ENCODE data around the gene CNPPD1. TPM values are rescaled to one million over a fixed set of nuclear protein-coding genes. Genes with fewer than 3 reads are reported as not detected.

The CNPPD1 gene
- total RNA-seq, 1 experiment from 2014 or later = 32.8 TPM

DNA sequence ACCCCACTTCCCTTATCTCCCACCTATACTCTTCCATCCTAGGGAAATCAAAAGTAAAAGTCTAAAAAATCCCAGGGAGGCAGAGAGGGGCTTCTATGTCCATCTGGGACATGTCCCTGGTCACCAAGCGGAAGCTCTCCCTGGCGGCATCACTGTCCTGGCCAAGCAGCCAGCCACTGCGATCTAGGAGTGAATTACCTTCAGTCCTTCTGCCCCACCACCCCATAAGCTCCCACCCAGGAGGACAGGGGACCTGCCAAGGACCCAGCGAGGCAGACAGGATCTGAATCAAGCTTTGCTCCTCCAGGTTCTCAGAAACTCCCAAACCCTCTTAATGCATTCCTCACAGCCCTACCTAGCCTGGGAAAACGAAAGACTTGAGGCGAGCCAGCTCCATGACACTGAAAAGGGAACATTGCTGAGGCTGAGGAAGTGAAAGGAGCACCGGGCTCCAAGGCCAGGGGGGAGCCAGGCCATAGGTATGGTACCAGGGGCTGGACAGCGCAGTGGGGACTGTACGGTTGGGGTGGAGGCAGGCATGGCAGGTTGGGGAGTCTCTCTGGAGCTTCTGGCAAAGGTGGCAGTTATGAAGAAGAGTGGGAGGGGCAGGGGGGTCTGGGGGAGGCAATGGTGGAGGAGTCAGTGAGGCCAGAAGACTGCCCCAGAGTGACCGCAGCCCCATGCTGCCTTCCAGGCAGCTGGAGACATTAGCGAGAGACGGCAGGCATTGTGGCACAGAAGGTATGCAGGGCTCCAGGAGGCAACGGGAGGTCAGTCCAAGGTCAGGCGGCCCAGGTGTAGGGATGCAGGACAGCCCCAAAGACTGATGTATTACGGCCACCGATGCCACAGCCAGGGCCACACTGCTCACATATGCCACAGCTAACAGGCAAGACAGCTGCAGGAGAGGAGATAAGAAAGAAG lies 4.2 kb downstream of the CNPPD1 start (continued):
- TF ChIP-seq, protein P1, sequence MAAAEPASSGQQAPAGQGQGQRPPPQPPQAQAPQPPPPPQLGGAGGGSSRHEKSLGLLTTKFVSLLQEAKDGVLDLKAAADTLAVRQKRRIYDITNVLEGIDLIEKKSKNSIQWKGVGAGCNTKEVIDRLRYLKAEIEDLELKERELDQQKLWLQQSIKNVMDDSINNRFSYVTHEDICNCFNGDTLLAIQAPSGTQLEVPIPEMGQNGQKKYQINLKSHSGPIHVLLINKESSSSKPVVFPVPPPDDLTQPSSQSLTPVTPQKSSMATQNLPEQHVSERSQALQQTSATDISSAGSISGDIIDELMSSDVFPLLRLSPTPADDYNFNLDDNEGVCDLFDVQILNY (CRISPR knock-in tag; IDR thresholded peaks at IDR 0.05) = no peak
- TF ChIP-seq TEAD1 (CRISPR knock-in tag; IDR thresholded peaks at IDR 0.05) = no peak
- no peak for TF ChIP-seq FOXP1 (CRISPR knock-in tag; IDR thresholded peaks at IDR 0.05; ENCODE audit: borderline replicate concordance)
- no peak for TF ChIP-seq SOX15 (CRISPR knock-in tag; IDR thresholded peaks at IDR 0.05)
- no peak for TF ChIP-seq JAZF1 (CRISPR knock-in tag; IDR thresholded peaks at IDR 0.05)

DNA sequence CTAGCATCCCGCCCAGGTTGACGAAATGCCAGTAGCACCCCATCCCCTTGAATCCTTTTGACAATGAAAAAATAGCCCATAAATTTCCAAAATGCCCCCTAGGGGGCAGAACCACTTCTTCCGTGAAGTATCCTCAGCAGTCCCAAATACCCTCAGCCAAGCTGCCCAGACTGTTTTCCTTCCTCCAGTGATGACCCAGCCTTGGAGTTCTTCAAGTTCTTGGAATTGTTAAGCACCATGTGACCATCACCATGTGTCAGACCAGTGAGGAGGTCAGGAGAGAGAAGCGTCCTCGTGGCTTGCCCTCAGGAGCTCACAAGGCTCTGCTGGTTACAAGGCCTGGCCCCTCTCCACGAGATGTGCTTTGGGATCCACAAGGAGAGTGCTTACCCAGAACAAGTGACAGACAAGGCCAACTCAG lies 5.5 kb downstream of the CNPPD1 start:
- peaks cover 7% of the 10 kb centered on the region; the same call in 1 of the 2 replicates for H3K36me3 Mint-ChIP-seq
- H3K27ac Mint-ChIP-seq = peak overlapping the region; percentile 88
- H3K9me3 Mint-ChIP-seq = no peaks in the 10 kb centered on the region
- ATAC-seq (peak; percentile 74), DNase-seq (ENCODE audit: low spot score) (peak; percentile 23)
- H3K4me3 Mint-ChIP-seq = no peak overlapping the region
- no peaks in the 10 kb centered on the region for H3K27me3 Mint-ChIP-seq (ENCODE audit: low read depth)
- ChIA-PET CTCF (interaction anchor here (0.8 to 4.0 kb wide), 15 partner anchors 8 to 180 kb away, joined by 3 to 15 read pairs (median 4); partner anchors contain the start of genes GLB1L, STK16 and ZFAND2B), POLR2A (no interaction called here)
- H3K4me1 Mint-ChIP-seq = peaks cover 9% of the 10 kb centered on the region; the same call in 1 of the 2 replicates
- TF ChIP-seq GRHL2 (CRISPR knock-in tag; IDR thresholded peaks at IDR 0.05; ENCODE audit: insufficient replicate concordance, severe bottlenecking) (no peak), NR2C2 (CRISPR knock-in tag; IDR thresholded peaks at IDR 0.05) (no peak)
- TF ChIP-seq, protein P2, sequence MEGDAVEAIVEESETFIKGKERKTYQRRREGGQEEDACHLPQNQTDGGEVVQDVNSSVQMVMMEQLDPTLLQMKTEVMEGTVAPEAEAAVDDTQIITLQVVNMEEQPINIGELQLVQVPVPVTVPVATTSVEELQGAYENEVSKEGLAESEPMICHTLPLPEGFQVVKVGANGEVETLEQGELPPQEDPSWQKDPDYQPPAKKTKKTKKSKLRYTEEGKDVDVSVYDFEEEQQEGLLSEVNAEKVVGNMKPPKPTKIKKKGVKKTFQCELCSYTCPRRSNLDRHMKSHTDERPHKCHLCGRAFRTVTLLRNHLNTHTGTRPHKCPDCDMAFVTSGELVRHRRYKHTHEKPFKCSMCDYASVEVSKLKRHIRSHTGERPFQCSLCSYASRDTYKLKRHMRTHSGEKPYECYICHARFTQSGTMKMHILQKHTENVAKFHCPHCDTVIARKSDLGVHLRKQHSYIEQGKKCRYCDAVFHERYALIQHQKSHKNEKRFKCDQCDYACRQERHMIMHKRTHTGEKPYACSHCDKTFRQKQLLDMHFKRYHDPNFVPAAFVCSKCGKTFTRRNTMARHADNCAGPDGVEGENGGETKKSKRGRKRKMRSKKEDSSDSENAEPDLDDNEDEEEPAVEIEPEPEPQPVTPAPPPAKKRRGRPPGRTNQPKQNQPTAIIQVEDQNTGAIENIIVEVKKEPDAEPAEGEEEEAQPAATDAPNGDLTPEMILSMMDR (IDR thresholded peaks at IDR 0.05) = peak; percentile 46; the same call in 1 of the 2 replicates

DNA sequence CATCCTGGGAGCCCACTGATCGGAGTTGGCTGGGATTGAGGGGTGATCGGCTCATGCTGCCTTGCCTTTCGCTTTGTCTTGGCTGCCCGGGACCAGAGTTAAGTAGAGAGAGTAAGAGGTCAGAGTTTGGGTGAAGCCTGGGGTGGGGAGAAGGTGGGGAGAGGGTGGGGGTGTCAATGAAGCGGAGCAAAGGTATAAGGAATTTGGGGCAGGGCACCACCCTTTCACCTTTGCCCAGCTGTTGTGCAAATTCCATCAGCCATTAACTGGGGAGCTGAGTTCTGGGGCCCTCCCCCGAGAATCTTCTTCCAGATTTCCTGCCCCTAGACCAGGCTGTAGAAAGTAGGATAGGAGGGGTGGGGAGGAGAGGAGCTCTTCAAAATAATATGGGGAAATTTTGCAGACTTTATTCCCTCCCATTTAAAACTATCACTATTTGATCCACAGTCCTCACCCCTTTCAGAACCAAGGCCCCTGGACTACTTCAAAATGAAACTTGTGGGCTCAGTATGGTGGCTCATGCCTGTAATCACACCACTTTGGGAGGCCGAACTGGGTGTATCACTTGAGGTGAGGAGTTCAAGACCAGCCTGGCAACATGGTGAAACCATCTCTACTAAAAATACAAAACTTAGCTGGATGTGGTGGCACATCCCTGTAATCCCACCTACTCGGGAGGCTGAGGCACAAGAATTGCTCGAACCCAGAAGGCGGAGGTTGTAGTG lies 6.6 kb downstream of the CNPPD1 start, which contains the start of gene SLC23A3:
SLC23A3 (minus strand) TSS at position 100 of the 725 bp plus-strand sequence; CDS start at position 55, 45 bp downstream.
- no peak for ATAC-seq
- Mint-ChIP-seq H3K36me3 (peaks cover 7% of the 10 kb centered on the region; the same call in 1 of the 2 replicates), H3K27ac (no peak within 1 kb of the TSS), H3K9me3 (no peaks in the 10 kb centered on the region), H3K27me3 (ENCODE audit: low read depth) (no peaks in the 10 kb centered on the region), H3K4me1 (0 out of 2 replicates have a peak, but pooled peaks cover 3% of the 10 kb centered on the region), H3K4me3 (no peak within 1 kb of the TSS)
- no peak for DNase-seq (ENCODE audit: low spot score)
- ChIA-PET CTCF (interaction anchor here (1.6 to 4.0 kb wide), 4 partner anchors 37 to 168 kb away, joined by 3 to 15 read pairs (median 7); partner anchors contain the start of gene ZFAND2B), POLR2A (no interaction called here)
- TF ChIP-seq, protein P3, sequence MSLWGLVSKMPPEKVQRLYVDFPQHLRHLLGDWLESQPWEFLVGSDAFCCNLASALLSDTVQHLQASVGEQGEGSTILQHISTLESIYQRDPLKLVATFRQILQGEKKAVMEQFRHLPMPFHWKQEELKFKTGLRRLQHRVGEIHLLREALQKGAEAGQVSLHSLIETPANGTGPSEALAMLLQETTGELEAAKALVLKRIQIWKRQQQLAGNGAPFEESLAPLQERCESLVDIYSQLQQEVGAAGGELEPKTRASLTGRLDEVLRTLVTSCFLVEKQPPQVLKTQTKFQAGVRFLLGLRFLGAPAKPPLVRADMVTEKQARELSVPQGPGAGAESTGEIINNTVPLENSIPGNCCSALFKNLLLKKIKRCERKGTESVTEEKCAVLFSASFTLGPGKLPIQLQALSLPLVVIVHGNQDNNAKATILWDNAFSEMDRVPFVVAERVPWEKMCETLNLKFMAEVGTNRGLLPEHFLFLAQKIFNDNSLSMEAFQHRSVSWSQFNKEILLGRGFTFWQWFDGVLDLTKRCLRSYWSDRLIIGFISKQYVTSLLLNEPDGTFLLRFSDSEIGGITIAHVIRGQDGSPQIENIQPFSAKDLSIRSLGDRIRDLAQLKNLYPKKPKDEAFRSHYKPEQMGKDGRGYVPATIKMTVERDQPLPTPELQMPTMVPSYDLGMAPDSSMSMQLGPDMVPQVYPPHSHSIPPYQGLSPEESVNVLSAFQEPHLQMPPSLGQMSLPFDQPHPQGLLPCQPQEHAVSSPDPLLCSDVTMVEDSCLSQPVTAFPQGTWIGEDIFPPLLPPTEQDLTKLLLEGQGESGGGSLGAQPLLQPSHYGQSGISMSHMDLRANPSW (CRISPR knock-in tag; conservative IDR thresholded peaks at IDR 0.05; ENCODE audit: low read depth) = no peak
- TF ChIP-seq GRHL2 (CRISPR knock-in tag; IDR thresholded peaks at IDR 0.05; ENCODE audit: insufficient replicate concordance, severe bottlenecking) (no peak), TCF7 (CRISPR knock-in tag; IDR thresholded peaks at IDR 0.05; ENCODE audit: low read depth) (no peak), ZBTB21 (CRISPR knock-in tag; IDR thresholded peaks at IDR 0.05; ENCODE audit: borderline replicate concordance) (no peak)
